KMS-11 (cell line): Measurements from ENCODE around the gene ACAP1.

Experiments used
- H2AFZ ChIP-seq: fragments of 200-600 bp; sonication (generic); 2 replicates; pipeline ENCODE4 v1.6.1; 2016; ENCODE audit warnings: antibody characterized with exemption, mixed run types, low read depth
- H3K27ac ChIP-seq: fragments of 200-600 bp; sonication (generic); 2 replicates; pipeline ENCODE4 v1.6.1; 2016; ENCODE audit warnings: mild to moderate bottlenecking, mixed run types
- H3K27me3 ChIP-seq: fragments of 200-600 bp; sonication (generic); 2 replicates; pipeline ENCODE4 v1.6.1; 2017; ENCODE audit warnings: mild to moderate bottlenecking, low read depth, mixed run types, moderate library complexity; ENCODE audit not compliant: insufficient read depth
- H3K36me3 ChIP-seq: fragments of 200-600 bp; sonication (generic); 2 replicates; pipeline ENCODE4 v1.6.1; 2017; ENCODE audit warnings: mild to moderate bottlenecking, mixed run types; ENCODE audit not compliant: insufficient read depth
- H3K4me1 ChIP-seq: fragments of 200-600 bp; sonication (generic); 2 replicates; pipeline ENCODE4 v1.6.1; 2016; ENCODE audit warnings: mild to moderate bottlenecking, low read depth, mixed run types; ENCODE audit not compliant: poor library complexity, severe bottlenecking
- H3K4me2 ChIP-seq: fragments of 200-600 bp; sonication (generic); 2 replicates; pipeline ENCODE4 v1.7.0; 2016; ENCODE audit warnings: mild to moderate bottlenecking, mixed run types
- H3K4me3 ChIP-seq: fragments of 200-600 bp; sonication (generic); IDR thresholded peaks from 2 replicates; pipeline ENCODE4 v1.6.1; 2017; ENCODE audit warnings: low read depth, low read length, mixed read lengths; ENCODE audit not compliant: insufficient read depth
- H3K79me2 ChIP-seq: fragments of 200-600 bp; sonication (generic); 2 replicates; pipeline ENCODE4 v1.6.1; 2016; ENCODE audit warnings: low read depth, mixed run types; ENCODE audit not compliant: insufficient read depth
- H3K9ac ChIP-seq: fragments of 200-600 bp; sonication (generic); 2 replicates; pipeline ENCODE4 v1.6.1; 2016; ENCODE audit warnings: mild to moderate bottlenecking, mixed run types
- H4K20me1 ChIP-seq: fragments of 200-600 bp; sonication (generic); 2 replicates; pipeline ENCODE4 v1.6.1; 2016; ENCODE audit warnings: mild to moderate bottlenecking, mixed run types; ENCODE audit not compliant: insufficient read depth
- TF ChIP-seq, protein P1 (sequence below): fragments of 200-600 bp; sonication (generic); conservative IDR thresholded peaks from 2 replicates; pipeline ENCODE4 v1.6.1; 2017; ENCODE audit warnings: low read depth, mild to moderate bottlenecking, antibody characterized with exemption, low read length, moderate library complexity, mixed read lengths

ACAP1 gene

GRCh38 chr17:7352910-7353635 lies 16.7 kb downstream of the ACAP1 start:
- Histone ChIP-seq H3K9ac (no peak overlapping the region), H3K27ac (no peak overlapping the region), H3K4me2 (no peak overlapping the region), H2AFZ (no peak overlapping the region), H3K36me3 (no peaks in the 10 kb centered on the region), H3K27me3 (no peaks in the 10 kb centered on the region), H4K20me1 (no peaks in the 10 kb centered on the region), H3K79me2 (no peaks in the 10 kb centered on the region), H3K4me3 (no peak overlapping the region), H3K4me1 (no peaks in the 10 kb centered on the region)
- TF ChIP-seq, protein P1, sequence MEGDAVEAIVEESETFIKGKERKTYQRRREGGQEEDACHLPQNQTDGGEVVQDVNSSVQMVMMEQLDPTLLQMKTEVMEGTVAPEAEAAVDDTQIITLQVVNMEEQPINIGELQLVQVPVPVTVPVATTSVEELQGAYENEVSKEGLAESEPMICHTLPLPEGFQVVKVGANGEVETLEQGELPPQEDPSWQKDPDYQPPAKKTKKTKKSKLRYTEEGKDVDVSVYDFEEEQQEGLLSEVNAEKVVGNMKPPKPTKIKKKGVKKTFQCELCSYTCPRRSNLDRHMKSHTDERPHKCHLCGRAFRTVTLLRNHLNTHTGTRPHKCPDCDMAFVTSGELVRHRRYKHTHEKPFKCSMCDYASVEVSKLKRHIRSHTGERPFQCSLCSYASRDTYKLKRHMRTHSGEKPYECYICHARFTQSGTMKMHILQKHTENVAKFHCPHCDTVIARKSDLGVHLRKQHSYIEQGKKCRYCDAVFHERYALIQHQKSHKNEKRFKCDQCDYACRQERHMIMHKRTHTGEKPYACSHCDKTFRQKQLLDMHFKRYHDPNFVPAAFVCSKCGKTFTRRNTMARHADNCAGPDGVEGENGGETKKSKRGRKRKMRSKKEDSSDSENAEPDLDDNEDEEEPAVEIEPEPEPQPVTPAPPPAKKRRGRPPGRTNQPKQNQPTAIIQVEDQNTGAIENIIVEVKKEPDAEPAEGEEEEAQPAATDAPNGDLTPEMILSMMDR: no peak

DNA sequence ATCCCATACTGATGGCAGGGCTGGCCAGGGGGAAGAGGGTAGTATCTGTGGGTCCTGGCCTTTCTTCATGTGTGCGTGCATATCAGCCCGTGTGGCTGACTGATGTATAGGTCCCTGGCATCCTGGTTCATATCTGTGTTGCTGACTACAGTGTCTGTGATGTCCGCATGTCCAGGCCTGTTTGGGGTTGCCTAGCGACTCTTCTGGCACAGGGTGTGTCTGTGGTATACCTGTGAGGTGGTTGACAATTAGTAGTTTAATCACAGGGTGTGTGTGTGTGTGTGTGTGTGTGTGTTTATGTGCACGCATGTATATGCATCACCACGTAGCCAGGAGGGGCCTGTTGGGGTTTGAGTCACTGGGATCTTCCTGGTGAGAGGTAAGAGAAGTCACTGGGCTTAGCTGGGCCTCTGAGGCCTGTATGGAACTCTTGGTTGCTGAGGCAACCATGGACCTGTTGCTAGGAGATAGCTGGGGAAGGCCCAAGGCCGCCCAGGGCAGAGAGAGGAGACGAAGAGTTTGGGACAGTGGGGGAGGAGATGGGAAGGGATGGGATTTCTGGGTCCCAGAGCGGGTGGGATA lies 18.0 kb downstream of the ACAP1 start:
- Histone ChIP-seq H3K4me2 (no peak overlapping the region), H3K36me3 (no peaks in the 10 kb centered on the region), H3K4me1 (no peaks in the 10 kb centered on the region), H3K4me3 (no peak overlapping the region), H3K9ac (no peak overlapping the region), H2AFZ (no peak overlapping the region), H3K79me2 (no peaks in the 10 kb centered on the region), H4K20me1 (no peaks in the 10 kb centered on the region), H3K27ac (no peak overlapping the region), H3K27me3 (no peaks in the 10 kb centered on the region)
- TF ChIP-seq, protein P1: no peak

DNA sequence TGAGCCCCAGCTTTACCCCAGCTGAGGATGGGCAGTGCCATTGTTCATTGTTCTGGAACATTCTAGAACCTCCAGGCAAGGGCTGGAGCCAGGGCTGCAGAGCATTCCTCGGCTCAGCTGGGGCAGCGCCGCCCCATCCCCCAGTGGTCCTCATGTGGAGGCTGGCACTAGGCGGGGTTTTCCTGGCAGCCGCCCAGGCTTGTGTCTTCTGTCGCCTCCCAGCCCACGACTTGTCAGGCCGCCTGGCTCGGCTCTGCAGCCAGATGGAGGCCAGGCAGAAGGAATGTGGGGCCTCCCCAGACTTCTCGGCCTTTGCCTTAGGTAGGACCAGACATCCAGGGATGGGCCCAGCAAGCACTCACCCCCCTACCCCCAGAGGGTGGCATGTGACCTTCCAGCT lies 18.7 kb downstream of the ACAP1 start, which contains the start of gene TMEM95:
Gene TMEM95, plus strand, starts transcription at position 104 of the 400 bp plus-strand sequence. Its CDS starts 49 bp downstream, at position 153.
- Histone ChIP-seq H3K4me3 (no peak within 1 kb of the TSS), H3K36me3 (no peaks in the 10 kb centered on the region), H3K9ac (no peak within 1 kb of the TSS), H3K4me2 (no peak within 1 kb of the TSS), H3K79me2 (no peaks in the 10 kb centered on the region), H4K20me1 (no peaks in the 10 kb centered on the region), H3K4me1 (no peaks in the 10 kb centered on the region), H3K27me3 (no peaks in the 10 kb centered on the region), H3K27ac (no peak within 1 kb of the TSS), H2AFZ (no peak within 1 kb of the TSS)
- TF ChIP-seq, protein P1: no peak

- Histone ChIP-seq H3K79me2 (no peaks in the 10 kb centered on the region), H3K36me3 (no peaks in the 10 kb centered on the region), H4K20me1 (no peaks in the 10 kb centered on the region), H3K4me2 (no peak overlapping the region), H2AFZ (no peak overlapping the region), H3K27ac (no peak overlapping the region), H3K4me3 (no peak overlapping the region), H3K9ac (no peak overlapping the region), H3K27me3 (no peaks in the 10 kb centered on the region), H3K4me1 (no peaks in the 10 kb centered on the region)
- TF ChIP-seq, protein P1: no peak
These were observed 19.2 kb downstream of the ACAP1 start for GRCh38 chr17:7355573-7355972.
